Peyer's patch (tissue), 4 donors: ENCODE results near the gene CAT. TPM values are rescaled to one million over a fixed set of nuclear protein-coding genes. Genes with fewer than 3 reads are reported as not detected.

Experiments
- DNase-seq, 3 donors: peaks; one replicate each; pipeline ENCODE4 v3.0.0-alpha.2; 2017 to 2019
- H3K27ac ChIP-seq, 4 donors: fragments of 200-600 bp; sonication (generic); one replicate each; pipeline ENCODE4 v1.5.1; 2016 to 2019
- H3K27me3 ChIP-seq, 2 donors: fragments of 200-600 bp; sonication (generic); one replicate each; pipeline ENCODE4 v1.5.1; 2019
- H3K36me3 ChIP-seq, 3 donors: fragments of 200-600 bp; sonication (generic); one replicate each; pipeline ENCODE4 v1.5.1; 2016 to 2019
- H3K4me1 ChIP-seq, 4 donors: fragments of 200-600 bp; sonication (generic); one replicate each; pipeline ENCODE4 v1.5.1; 2016 to 2019
- H3K4me3 ChIP-seq, 4 donors: fragments of 200-600 bp; sonication (generic); 1 replicate in 3 of 4; 2 replicates in 1 of 4; pipeline ENCODE4 v1.5.1; 2016 to 2019; ENCODE audit warnings: mild to moderate bottlenecking in 1 of 4
- H3K9me3 ChIP-seq, 4 donors: fragments of 200-600 bp; sonication (generic); one replicate each; pipeline ENCODE4 v1.5.1; 2016 to 2019; ENCODE audit warnings: mild to moderate bottlenecking in 1 of 4
- CTCF ChIP-seq, 6 experiments: fragments of 450-650 bp in 4 of 6; fragments of 200-600 bp in 2 of 6; sonication (generic) in 1 of 6; IDR thresholded peaks; one replicate each; pipeline ENCODE4 v1.5.1; 2017 to 2019; ENCODE audit warnings: antibody characterized with exemption in 6 of 6, mild to moderate bottlenecking in 3 of 6, moderate library complexity in 1 of 6
- POLR2A ChIP-seq, 2 donors: fragments of 450-650 bp; IDR thresholded peaks; one replicate each; pipeline ENCODE4 v1.5.1; 2017; ENCODE audit warnings: antibody characterized with exemption in 2 of 2, mild to moderate bottlenecking in 2 of 2, moderate library complexity in 2 of 2
- total RNA-seq, 4 donors: library from RNA; depleted of rRNA; stranded (reverse); fragments of >200 nt; gene quantifications; one replicate each; pipeline ENCODE4 v1.1.0, GENCODE V29; 2016

The CAT gene
- total RNA-seq, 4 donors from 2014 or later, result 81.0 to 271 (median 133) TPM

- TF ChIP-seq POLR2A (IDR thresholded peaks at IDR 0.05), result no peak
- TF ChIP-seq CTCF (IDR thresholded peaks at IDR 0.05), result no peak
- no peaks in the 10 kb centered on the region for H3K9me3 ChIP-seq
- H3K4me3 ChIP-seq, result no peak overlapping the region
- H3K4me1 ChIP-seq, result no peaks in the 10 kb centered on the region
- H3K27ac ChIP-seq, result no peak overlapping the region
- no peaks in the 10 kb centered on the region for H3K27me3 ChIP-seq
- no peak for DNase-seq
- H3K36me3 ChIP-seq, result no peaks in the 10 kb centered on the region
Observed at GRCh38 chr11:34425867-34426266, 12.9 kb upstream of the CAT start.

GRCh38 chr11:34426766-34427185 lies 12.0 kb upstream of the CAT start:
- Histone ChIP-seq H3K36me3 (no peaks in the 10 kb centered on the region), H3K27ac (no peak overlapping the region), H3K4me1 (no peaks in the 10 kb centered on the region), H3K4me3 (no peak overlapping the region), H3K9me3 (no peaks in the 10 kb centered on the region), H3K27me3 (no peaks in the 10 kb centered on the region)
- TF ChIP-seq POLR2A (IDR thresholded peaks at IDR 0.05) (no peak), CTCF (IDR thresholded peaks at IDR 0.05) (no peak)
- DNase-seq, result no peak

- H3K4me3 ChIP-seq, result no peak overlapping the region
- TF ChIP-seq CTCF (IDR thresholded peaks at IDR 0.05) (no peak), POLR2A (IDR thresholded peaks at IDR 0.05) (no peak)
- no peak overlapping the region for H3K27ac ChIP-seq
- no peaks in the 10 kb centered on the region for H3K4me1 ChIP-seq
- no peaks in the 10 kb centered on the region for H3K36me3 ChIP-seq
- H3K27me3 ChIP-seq, result no peaks in the 10 kb centered on the region
- H3K9me3 ChIP-seq, result no peaks in the 10 kb centered on the region
- DNase-seq, result no peak
Observed at GRCh38 chr11:34427186-34427805, 11.4 kb upstream of the CAT start.

- H3K4me1 ChIP-seq, result no peaks in the 10 kb centered on the region
- no peak overlapping the region for H3K27ac ChIP-seq
- H3K4me3 ChIP-seq, result no peak overlapping the region
- no peaks in the 10 kb centered on the region for H3K27me3 ChIP-seq
- H3K36me3 ChIP-seq, result no peaks in the 10 kb centered on the region
- DNase-seq, result no peak
- no peaks in the 10 kb centered on the region for H3K9me3 ChIP-seq
- TF ChIP-seq POLR2A (IDR thresholded peaks at IDR 0.05) (no peak), CTCF (IDR thresholded peaks at IDR 0.05) (no peak)
Observed at GRCh38 chr11:34431979-34432378, 6.8 kb upstream of the CAT start.

GRCh38 chr11:34432822-34433221 lies 5.9 kb upstream of the CAT start:
- no peaks in the 10 kb centered on the region for H3K4me1 ChIP-seq
- H3K4me3 ChIP-seq, result no peak overlapping the region
- H3K27me3 ChIP-seq, result no peaks in the 10 kb centered on the region
- no peak for DNase-seq
- no peaks in the 10 kb centered on the region for H3K36me3 ChIP-seq
- no peak for TF ChIP-seq CTCF (IDR thresholded peaks at IDR 0.05)
- no peaks in the 10 kb centered on the region for H3K9me3 ChIP-seq
- no peak overlapping the region for H3K27ac ChIP-seq

GRCh38 chr11:34433899-34434298 lies 4.8 kb upstream of the CAT start:
- Histone ChIP-seq H3K4me1 (no peaks in the 10 kb centered on the region), H3K27me3 (no peaks in the 10 kb centered on the region), H3K36me3 (no peaks in the 10 kb centered on the region), H3K9me3 (no peaks in the 10 kb centered on the region), H3K27ac (no peak overlapping the region), H3K4me3 (no peak overlapping the region)
- TF ChIP-seq CTCF (IDR thresholded peaks at IDR 0.05) (no peak), POLR2A (IDR thresholded peaks at IDR 0.05) (no peak)
- DNase-seq, result no peak
